HEK293 (cell line): ENCODE measurements around the gene TMEM232.

Experiments used
- CTCF ChIP-seq: fragments of 450-650 bp; formaldehyde crosslinking; IDR thresholded peaks from 2 replicates; pipeline ENCODE4 v1.5.1; 2016; ENCODE audit warnings: missing biosample characterization, missing genetic modification characterization
- KLF10 ChIP-seq: fragments of 450-650 bp; IDR thresholded peaks from 2 replicates; pipeline ENCODE4 v1.5.1; 2018; ENCODE audit warnings: missing biosample characterization, mild to moderate bottlenecking, missing genetic modification characterization
- MEIS1 ChIP-seq: sonication (generic); formaldehyde crosslinking; IDR thresholded peaks from 2 replicates; pipeline ENCODE4 v1.8.1; 2022; ENCODE audit warnings: missing genetic modification reagents, mild to moderate bottlenecking, borderline replicate concordance
- PATZ1 ChIP-seq: fragments of 450-650 bp; formaldehyde crosslinking; IDR thresholded peaks from 2 replicates; pipeline ENCODE4 v1.5.1; 2016; ENCODE audit warnings: missing biosample characterization, missing genetic modification characterization
- REST ChIP-seq: fragments of 450-650 bp; formaldehyde crosslinking; IDR thresholded peaks from 2 replicates; pipeline ENCODE4 v1.5.1; 2016; ENCODE audit warnings: missing biosample characterization, missing genetic modification characterization
- YY1 ChIP-seq: fragments of 450-650 bp; formaldehyde crosslinking; IDR thresholded peaks from 2 replicates; pipeline ENCODE4 v1.5.1; 2018; ENCODE audit warnings: missing biosample characterization, missing genetic modification characterization
- ZFP37 ChIP-seq: fragments of 450-650 bp; formaldehyde crosslinking; IDR thresholded peaks from 2 replicates; pipeline ENCODE4 v1.5.1; 2016; ENCODE audit warnings: missing biosample characterization, missing genetic modification characterization
- ZNF121 ChIP-seq: fragments of 450-650 bp; formaldehyde crosslinking; IDR thresholded peaks from 2 replicates; pipeline ENCODE4 v1.5.1; 2016; ENCODE audit warnings: missing biosample characterization, missing genetic modification characterization
- ZNF274 ChIP-seq, 2 experiments: fragments of 200-500 bp in 1 of 2; fragments of 450-650 bp in 1 of 2; sonication (Bioruptor generic) in 1 of 2; formaldehyde crosslinking in 1 of 2; IDR thresholded peaks; 2 replicates each; pipeline versions ENCODE4 v1.5.1 to v1.6.1; 2014 to 2016; ENCODE audit warnings: borderline replicate concordance in 1 of 2, inconsistent platforms in 1 of 2, low read length in 1 of 2, missing biosample characterization in 1 of 2, missing genetic modification characterization in 1 of 2
- ZNF530 ChIP-seq: fragments of 450-650 bp; formaldehyde crosslinking; IDR thresholded peaks from 2 replicates; pipeline ENCODE4 v1.5.1; 2016; ENCODE audit warnings: low read depth, missing biosample characterization, missing genetic modification characterization
- ZNF610 ChIP-seq: fragments of 450-650 bp; formaldehyde crosslinking; IDR thresholded peaks from 2 replicates; pipeline ENCODE4 v1.5.1; 2016; ENCODE audit warnings: missing biosample characterization, missing genetic modification characterization, borderline replicate concordance
- TF ChIP-seq, protein P1 (sequence below): fragments of 450-650 bp; formaldehyde crosslinking; optimal IDR thresholded peaks from 2 replicates; pipeline ENCODE3; 2016; ENCODE audit warnings: missing biosample characterization, mild to moderate bottlenecking, missing genetic modification characterization
- TF ChIP-seq, protein P2 (sequence below): IDR thresholded peaks from 2 replicates; pipeline ENCODE4 v1.6.1; 2011; ENCODE audit warnings: mild to moderate bottlenecking, low read depth, low read length, borderline replicate concordance
- TF ChIP-seq, protein P3 (sequence below): fragments of 450-650 bp; formaldehyde crosslinking; IDR thresholded peaks from 2 replicates; pipeline ENCODE4 v1.5.1; 2016; ENCODE audit warnings: missing biosample characterization, missing genetic modification characterization

GRCh38 chr5:110707260-110707844 lies 19.1 kb downstream of the TMEM232 start:
- TF ChIP-seq REST (tag by site-specific recombination) (no peak), MEIS1 (CRISPR knock-in tag) (no peak), CTCF (tag by site-specific recombination) (no peak), PATZ1 (tag by site-specific recombination) (no peak), ZNF530 (tag by site-specific recombination) (no peak), KLF10 (tag by site-specific recombination) (no peak), ZFP37 (tag by site-specific recombination) (no peak), ZNF274 (IDR thresholded peaks at IDR 0.05; ENCODE audit: low read length) (no peak), ZNF274 (tag by site-specific recombination; IDR thresholded peaks at IDR 0.05; ENCODE audit: borderline replicate concordance) (no peak), ZNF610 (tag by site-specific recombination) (no peak), YY1 (tag by site-specific recombination) (no peak), ZNF121 (no peak)
- TF ChIP-seq, protein P1, sequence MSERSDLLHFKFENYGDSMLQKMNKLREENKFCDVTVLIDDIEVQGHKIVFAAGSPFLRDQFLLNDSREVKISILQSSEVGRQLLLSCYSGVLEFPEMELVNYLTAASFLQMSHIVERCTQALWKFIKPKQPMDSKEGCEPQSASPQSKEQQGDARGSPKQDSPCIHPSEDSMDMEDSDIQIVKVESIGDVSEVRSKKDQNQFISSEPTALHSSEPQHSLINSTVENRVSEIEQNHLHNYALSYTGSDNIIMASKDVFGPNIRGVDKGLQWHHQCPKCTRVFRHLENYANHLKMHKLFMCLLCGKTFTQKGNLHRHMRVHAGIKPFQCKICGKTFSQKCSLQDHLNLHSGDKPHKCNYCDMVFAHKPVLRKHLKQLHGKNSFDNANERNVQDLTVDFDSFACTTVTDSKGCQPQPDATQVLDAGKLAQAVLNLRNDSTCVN, result no peak
- TF ChIP-seq, protein P2, sequence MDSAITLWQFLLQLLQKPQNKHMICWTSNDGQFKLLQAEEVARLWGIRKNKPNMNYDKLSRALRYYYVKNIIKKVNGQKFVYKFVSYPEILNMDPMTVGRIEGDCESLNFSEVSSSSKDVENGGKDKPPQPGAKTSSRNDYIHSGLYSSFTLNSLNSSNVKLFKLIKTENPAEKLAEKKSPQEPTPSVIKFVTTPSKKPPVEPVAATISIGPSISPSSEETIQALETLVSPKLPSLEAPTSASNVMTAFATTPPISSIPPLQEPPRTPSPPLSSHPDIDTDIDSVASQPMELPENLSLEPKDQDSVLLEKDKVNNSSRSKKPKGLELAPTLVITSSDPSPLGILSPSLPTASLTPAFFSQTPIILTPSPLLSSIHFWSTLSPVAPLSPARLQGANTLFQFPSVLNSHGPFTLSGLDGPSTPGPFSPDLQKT, result no peak
- TF ChIP-seq, protein P3, sequence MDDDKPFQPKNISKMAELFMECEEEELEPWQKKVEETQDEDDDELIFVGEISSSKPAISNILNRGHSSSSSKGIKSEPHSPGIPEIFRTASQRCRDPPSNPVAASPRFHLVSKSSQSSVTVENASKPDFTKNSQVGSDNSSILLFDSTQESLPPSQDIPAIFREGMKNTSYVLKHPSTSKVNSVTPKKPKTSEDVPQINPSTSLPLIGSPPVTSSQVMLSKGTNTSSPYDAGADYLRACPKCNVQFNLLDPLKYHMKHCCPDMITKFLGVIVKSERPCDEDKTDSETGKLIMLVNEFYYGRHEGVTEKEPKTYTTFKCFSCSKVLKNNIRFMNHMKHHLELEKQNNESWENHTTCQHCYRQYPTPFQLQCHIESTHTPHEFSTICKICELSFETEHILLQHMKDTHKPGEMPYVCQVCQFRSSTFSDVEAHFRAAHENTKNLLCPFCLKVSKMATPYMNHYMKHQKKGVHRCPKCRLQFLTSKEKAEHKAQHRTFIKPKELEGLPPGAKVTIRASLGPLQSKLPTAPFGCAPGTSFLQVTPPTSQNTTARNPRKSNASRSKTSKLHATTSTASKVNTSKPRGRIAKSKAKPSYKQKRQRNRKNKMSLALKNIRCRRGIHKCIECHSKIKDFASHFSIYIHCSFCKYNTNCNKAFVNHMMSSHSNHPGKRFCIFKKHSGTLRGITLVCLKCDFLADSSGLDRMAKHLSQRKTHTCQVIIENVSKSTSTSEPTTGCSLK, result no peak
